CD4-positive, alpha-beta T cell treated with Interleukin-15 for 1 hour (primary cell): ENCODE data around the gene REX1BD.

Experiments used
- DNase-seq: peaks from one replicate; pipeline ENCODE4 v3.0.0-alpha.2; 2020

The REX1BD gene

GRCh38 chr19:18603958-18604819 lies 15.6 kb downstream of the REX1BD start:
- DNase-seq: no peak

- no peak for DNase-seq
These were observed 16.2 kb downstream of the REX1BD start for GRCh38 chr19:18604820-18605159.

- DNase-seq: no peak
These were observed 16.6 kb downstream of the REX1BD start for GRCh38 chr19:18605196-18605545.

- DNase-seq: no peak
These were observed 17.1 kb downstream of the REX1BD start for GRCh38 chr19:18605546-18606280.

GRCh38 chr19:18606281-18607225 lies 18.0 kb downstream of the REX1BD start, which contains the start of gene CRLF1:
CRLF1 (minus strand) TSS chr19:18606799; CDS start chr19:18606656, 143 bp downstream.
- DNase-seq: no peak

- DNase-seq: no peak
These were observed 18.9 kb downstream of the REX1BD start for GRCh38 chr19:18607226-18608101.

- DNase-seq: no peak
These were observed 19.7 kb downstream of the REX1BD start for GRCh38 chr19:18608102-18608804.

- no peak for DNase-seq
These were observed 20.5 kb downstream of the REX1BD start for GRCh38 chr19:18608805-18609716.

GRCh38 chr19:18609717-18610051 lies 21.1 kb downstream of the REX1BD start:
- DNase-seq: no peak

GRCh38 chr19:18610245-18610555 lies 21.6 kb downstream of the REX1BD start:
- no peak for DNase-seq

GRCh38 chr19:18610556-18611326 lies 22.1 kb downstream of the REX1BD start:
- no peak for DNase-seq

GRCh38 chr19:18611327-18612050 lies 22.9 kb downstream of the REX1BD start:
- DNase-seq: no peak

GRCh38 chr19:18612051-18612771 lies 23.6 kb downstream of the REX1BD start:
- no peak for DNase-seq

- peak; percentile 46 for DNase-seq
These were observed 24.4 kb downstream of the REX1BD start, which contains the start of gene TMEM59L for GRCh38 chr19:18612772-18613588. TMEM59L (plus strand) TSS chr19:18612870; CDS start chr19:18612959, 89 bp downstream.

- no peak for DNase-seq
These were observed 25.1 kb downstream of the REX1BD start for GRCh38 chr19:18613589-18614234.

GRCh38 chr19:18616023-18616422 lies 27.4 kb downstream of the REX1BD start:
- no peak for DNase-seq

GRCh38 chr19:18617562-18617961 lies 29.0 kb downstream of the REX1BD start:
- no peak for DNase-seq
